Stimulated activated CD8-positive, alpha-beta memory T cell treated with anti-CD3 and anti-CD28 coated beads, Interleukin-15, amount 100 ng/mL, for 24 hours (primary cell): ENCODE data around the gene ARHGEF9.
"Not testable (repeated sequence)": the region's sequence is repeated elsewhere in the genome, so short reads cannot be mapped to it uniquely, and the experiment has no call there.

Source experiments
- DNase-seq: peaks from one replicate; pipeline ENCODE4 v3.0.0-alpha.2; 2020; ENCODE audit warnings: low read depth

ARHGEF9 gene

DNA sequence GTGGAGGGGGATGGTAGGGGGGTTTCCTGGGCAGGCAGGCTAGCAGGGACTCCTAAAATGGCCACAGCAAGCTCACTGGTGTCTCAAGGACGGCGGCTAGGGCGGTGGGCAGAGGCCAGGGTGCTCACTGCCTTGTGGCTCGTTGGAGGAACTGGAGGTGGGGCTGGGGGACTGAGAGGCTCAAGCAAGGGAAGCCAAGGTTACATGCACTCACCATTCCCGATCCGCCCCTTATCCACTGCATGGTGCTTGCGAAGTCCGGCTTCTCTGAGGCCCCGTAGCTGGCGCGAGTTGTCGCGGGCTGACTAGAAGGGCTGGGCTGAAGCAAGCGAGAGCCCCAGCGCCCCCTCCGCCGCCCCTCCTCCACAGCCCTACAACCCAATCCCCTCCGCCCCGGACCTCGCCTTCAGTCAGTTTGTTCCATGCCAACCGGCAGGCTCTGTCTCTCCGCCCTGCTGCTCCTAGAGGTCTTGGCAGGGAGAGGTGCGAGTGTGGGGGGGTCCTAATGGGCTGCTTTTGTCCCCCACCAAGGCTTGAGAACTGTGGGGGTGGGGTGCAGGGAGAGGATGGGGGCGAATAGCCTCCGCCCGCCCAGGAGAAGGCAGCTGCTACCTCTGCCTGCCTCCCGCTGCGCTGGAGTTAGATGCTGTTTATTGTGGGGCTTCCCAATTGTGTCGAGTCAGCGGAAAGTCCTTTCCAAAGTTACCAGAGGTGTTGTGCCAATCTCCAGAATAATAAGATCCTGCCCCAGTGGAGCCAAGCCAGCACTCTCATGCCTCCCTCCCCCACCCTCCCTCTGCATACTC, at the start of gene ARHGEF9:
Gene ARHGEF9, minus strand, starts transcription at position 313 of the 806 bp plus-strand sequence. Its CDS starts 69 bp downstream, at position 244.
- DNase-seq = no peak

GRCh38 chrX:63825446-63825845, 40.4 kb upstream of the ARHGEF9 start:
- DNase-seq = not testable (repeated sequence)

DNA sequence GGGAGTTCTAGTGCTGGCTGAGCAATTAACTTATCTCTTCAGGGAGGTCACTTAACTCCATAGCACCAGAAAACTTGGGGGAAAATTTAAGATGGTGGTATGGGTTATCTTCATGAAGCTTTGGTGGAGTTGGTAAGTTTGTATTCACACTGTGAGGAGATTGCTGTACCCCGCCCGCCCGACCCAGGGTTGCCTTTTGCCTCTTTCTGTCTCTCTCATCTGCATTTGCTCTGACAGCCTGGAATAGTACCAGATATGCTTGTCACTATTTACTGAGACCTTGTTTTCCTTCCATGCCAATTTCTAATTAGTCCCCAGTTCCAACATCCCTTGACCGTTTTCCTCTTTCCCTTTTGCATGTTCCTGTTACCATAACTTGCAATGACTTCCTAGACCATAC, 33.1 kb upstream of the ARHGEF9 start:
- DNase-seq = no peak

DNA sequence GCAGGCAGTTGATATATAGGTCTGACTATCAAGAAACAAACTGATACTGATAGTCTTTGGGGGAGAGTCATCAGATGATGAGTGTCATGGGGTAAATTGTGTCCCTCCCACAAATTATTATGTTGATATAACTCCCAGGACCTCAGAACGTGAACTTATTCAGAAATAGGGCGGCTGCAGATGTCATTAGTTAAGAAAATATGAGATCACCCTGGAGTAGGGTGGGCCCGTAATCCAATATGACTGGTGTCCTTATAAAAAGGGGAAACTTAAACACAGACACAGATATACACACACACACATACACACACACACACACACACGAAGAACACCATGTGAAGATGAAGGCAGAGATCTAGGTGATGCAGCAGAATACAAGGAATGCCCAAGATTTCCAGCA, 32.7 kb upstream of the ARHGEF9 start:
- no peak for DNase-seq

GRCh38 chrX:63812823-63813222, 27.8 kb upstream of the ARHGEF9 start:
- no peak for DNase-seq

GRCh38 chrX:63810746-63811145, 25.7 kb upstream of the ARHGEF9 start:
- DNase-seq = no peak

DNA sequence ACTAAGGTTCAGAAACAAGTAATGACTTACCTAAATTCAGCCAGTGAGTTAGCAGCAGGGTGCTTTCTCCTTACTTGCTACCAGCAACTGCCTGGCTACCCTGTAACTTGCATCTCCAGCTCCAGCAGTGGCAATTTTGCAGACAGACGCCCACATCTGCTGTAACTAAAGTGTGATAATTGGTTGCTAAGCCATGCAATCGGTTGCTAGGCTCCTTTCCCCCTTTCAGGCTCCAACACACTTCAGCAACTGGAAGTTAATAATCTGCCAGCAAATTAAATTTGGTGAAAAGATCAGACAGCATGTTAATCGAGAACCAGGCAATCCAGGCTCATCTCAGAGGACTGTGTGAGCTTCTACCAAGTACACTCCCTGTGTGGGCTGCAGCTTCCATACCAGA, 24.2 kb upstream of the ARHGEF9 start:
- DNase-seq = no peak

DNA sequence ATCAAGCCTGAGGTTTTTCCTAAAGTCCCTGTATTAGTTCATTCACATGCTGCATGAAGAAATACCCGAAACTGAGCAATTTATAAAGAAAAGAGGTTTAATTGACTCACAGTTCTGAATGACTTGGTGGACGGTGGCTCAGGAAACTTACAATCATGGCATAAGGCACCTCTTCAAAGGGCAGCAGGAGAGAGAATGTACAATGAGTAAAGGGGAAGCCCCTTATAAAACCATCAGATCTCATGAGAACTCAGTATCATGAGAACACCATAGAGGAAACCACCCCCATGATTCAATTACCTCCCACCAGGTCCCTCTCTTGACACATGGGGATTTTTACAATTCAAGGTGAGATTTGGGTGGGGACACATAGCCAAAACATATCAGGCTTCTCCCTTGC, 10.4 kb upstream of the ARHGEF9 start:
- DNase-seq = not testable (repeated sequence)

GRCh38 chrX:63785708-63786040, 660 bp upstream of the ARHGEF9 start:
- no peak for DNase-seq

DNA sequence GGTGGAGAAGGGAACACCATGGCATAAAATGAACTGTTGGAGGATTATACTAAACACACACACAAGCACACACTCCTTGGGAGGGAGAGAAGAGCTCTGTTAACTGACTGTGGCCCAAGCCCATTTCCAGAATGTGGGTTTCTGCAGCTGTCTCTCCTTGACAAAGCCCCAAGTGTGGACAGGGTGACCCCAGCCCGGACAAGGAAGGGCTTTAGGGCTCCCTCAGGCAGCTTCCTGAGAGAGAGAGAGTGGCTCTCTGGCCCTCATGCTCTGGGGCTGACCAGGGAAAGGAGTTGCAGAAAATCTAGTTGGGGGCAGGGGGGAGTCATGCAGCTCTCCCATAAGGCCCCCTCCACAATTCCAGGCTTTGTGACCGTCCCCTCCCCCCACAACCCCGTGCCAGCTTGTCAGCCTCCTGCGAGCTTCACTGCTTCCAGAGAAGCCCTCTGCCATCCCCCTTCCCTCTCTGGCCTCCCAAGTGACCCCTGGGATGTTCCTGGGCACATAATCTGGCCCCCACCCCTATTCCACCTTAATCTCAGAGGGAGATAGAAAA, 590 bp downstream of the ARHGEF9 start:
- no peak for DNase-seq

- no peak for DNase-seq
These were observed 2.5 kb downstream of the ARHGEF9 start for GRCh38 chrX:63782515-63782914.

DNA sequence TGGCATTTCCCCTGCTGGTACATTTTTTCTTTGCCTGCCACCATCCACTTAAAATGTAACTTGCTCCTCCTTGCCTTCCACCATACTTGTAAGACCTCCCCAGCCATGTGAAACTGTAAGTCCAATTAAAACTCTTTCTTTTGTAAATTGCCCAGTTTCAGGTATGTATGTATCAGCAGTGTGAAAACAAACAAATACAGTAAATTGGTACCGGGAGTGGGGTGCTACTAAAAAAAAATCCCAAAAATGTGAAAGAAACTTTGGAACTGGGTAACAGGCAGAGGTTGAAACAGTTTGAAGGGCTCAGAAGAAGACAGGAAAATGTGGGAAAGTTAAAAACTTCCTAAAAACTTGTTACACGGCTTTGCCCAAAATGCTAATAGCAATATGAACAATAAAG, 16.3 kb downstream of the ARHGEF9 start:
- DNase-seq = no peak

DNA sequence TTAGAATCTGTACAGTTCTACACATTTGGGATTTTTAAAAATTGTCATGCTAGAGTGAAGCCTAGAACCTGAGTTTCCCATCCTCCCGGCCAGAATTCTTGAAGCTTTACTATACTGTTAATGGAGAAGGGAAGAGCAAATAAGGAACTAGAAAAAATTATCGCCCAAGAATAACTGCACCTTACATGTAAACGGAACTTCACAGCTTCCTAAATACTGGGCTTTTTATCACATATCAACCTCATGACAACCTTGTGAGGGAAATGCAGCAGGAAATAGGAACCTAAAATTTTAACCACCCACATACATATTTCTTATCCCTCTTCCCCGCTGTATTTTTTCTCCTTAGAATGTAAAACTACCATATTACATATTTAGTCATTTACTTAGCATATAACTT, 19.3 kb downstream of the ARHGEF9 start:
- DNase-seq = no peak

GRCh38 chrX:63764946-63765345, 20.1 kb downstream of the ARHGEF9 start:
- DNase-seq = no peak

DNA sequence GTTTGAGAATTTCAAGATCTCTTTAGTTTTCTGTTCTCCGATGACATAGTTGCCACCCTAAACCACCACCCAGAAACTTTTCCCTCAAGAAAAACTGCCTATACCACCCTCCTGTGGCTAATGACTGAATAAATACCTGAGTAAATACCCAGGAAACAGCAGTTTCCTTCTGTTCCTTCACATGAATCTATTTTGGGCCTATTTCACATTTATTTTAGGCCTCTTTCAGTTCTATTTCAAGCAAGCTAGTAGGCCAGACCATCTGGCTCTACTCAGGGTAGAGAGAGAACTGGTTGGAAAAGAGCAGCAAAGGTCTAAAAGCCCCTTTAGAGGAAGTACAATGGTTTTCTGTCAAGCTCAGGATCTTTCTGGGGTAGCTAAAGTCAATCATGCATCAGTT, 23.4 kb downstream of the ARHGEF9 start:
- DNase-seq = no peak

DNA sequence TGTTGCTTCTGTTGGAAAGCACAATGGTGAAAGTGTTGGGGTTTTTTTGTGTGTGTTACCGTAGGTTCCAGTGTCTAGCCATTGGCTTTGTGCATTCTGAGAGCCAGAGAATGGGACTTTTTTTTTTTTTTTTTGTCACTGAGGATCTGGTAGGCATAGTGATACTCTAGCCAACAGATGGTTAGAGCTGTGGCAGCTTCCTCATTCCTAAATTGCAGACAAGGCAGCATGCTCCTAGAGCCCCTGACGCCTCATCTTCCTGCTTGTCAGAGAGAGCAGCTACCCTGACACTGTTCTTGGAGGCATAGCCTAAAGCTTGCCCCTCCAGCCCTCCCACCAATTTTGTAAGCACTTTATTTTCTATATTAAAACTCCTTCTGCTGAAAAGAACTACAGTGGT, 27.0 kb downstream of the ARHGEF9 start:
- DNase-seq = no peak

DNA sequence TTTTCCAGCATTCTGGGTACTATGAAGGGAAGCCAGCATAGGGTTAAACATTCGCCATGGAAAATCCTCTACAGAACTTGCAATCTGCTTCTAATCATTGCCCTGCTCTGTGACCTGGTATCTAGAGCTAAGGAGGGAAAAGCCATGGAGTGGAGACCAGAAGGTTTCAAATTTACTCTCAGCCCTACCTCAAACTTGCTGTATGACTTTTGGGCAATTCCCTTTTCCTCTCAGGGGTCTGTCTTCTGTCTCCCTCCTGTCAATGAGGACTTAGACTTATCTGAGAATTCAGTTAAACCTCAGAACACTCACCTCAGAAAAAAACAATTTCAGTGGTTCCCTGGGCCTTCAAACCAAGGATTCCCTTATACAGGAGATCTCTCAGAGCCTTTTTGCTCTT, 29.1 kb downstream of the ARHGEF9 start:
- DNase-seq = no peak

DNA sequence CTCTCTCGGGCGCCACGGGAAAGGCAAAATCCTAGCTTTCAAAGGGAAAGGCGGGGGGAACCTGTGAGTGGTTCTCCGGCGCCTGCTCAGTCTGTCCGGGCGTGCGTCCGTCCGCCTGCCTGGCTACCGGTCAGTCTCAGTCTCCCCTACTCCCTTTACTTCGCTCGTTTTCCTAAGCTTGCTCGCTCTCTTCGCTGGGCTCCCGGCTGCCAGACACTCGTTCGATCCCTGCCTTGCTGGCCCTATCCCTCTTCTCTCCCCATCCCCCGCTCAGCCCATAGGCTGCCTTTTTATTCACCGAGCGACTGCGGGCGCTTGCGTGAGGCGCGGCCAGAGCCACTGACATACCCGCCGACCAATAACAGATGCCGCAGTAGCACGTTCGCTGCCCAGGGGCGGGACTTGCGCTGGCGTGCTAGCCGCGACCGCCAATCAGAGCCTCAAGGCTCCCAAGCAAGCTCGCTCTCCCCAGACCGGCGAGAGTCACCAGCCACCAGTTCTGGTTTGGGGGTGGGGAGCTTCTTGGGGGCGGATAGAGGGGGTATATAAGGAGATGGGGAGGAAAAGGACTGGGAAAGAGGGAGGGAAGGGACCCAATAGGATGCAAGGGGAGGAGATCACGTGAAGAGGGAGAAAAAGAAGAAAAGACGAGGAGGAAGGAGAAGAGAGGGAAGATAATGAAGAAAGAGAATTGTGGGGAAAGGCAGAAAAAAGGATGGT, 30.0 kb downstream of the ARHGEF9 start:
- DNase-seq = peak; percentile 49

DNA sequence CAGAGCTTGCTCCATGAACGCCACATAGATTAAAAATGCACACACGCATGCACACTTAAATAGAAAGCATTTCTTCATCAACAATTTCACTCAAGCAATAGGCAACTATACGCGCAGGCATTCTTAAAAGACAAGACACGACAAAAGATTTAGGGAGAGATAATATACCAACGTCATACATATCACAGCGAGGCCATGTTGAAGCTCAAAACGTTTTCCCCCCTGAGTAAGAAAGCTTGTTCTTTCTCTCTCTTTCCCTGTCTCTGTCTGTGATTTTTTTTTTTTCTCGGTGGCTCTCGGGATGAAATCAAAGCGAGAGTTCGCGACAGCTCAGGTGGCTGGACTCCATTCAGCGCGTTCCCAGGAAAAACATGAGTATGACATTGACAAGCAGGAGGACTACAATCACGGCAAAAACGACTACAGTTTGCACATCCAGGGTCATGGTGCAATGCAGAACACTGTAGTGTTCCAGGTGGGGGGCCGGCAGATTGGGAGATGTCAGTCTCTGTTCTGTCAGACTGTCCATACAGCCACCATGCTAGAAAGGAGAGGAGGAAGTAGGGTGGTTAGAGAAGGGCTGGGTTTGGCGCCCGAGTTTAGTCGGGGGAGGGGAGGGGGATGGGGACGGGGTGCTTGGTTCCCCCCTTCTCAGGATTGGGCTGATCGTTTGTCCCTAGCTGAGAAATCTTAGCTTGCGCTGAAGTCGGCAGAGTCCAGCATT, 30.7 kb downstream of the ARHGEF9 start:
- DNase-seq = peak; percentile 2

DNA sequence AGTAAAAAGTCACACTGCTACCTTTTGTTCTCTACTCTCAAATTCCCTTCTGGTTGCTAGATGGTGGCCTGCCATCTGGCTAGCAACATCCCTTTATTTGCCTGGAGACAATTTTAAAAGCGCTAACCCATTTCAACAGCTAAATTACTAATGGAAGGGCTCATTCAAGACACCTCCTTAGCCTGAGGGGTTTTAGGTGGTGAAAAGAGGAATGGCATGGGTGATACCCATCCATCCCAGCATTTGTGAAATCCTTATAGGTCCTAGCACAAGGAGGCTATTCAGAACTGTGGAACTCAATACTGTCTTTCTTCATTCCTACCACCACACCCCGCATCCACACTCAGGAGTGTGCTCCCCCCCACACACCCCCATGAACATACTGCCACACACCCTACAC, 33.5 kb downstream of the ARHGEF9 start:
- no peak for DNase-seq

- no peak for DNase-seq
These were observed 34.2 kb downstream of the ARHGEF9 start for GRCh38 chrX:63750811-63751210.

GRCh38 chrX:63747331-63747730, 37.7 kb downstream of the ARHGEF9 start:
- DNase-seq = no peak

DNA sequence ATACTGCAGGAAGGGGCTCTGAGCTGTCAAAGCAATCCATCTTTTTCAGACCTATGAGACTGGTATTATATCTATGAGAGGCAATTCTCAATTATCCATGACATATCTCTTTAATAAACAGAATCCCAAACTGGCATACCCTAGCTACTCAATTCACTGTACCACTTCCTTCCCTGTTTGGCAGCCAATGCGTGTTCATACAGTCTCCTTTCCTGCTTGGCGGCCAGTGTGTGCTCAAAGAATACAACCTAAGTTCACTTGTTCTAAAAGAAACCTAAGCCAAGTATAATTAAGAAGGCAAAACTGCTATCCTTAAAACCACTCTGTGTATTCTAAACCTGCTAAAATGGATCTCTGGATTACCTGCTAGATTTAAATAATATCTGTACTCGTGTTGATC, 38.3 kb downstream of the ARHGEF9 start:
- no peak for DNase-seq
